ENCODE results near the gene ALDH3A1. TPM values are rescaled to one million over a fixed set of nuclear protein-coding genes. Genes with fewer than 3 reads are reported as not detected.

Gene ALDH3A1
- polyA plus RNA-seq, 3 donors: 1.5 to 1.8 (median 1.6) TPM

DNA sequence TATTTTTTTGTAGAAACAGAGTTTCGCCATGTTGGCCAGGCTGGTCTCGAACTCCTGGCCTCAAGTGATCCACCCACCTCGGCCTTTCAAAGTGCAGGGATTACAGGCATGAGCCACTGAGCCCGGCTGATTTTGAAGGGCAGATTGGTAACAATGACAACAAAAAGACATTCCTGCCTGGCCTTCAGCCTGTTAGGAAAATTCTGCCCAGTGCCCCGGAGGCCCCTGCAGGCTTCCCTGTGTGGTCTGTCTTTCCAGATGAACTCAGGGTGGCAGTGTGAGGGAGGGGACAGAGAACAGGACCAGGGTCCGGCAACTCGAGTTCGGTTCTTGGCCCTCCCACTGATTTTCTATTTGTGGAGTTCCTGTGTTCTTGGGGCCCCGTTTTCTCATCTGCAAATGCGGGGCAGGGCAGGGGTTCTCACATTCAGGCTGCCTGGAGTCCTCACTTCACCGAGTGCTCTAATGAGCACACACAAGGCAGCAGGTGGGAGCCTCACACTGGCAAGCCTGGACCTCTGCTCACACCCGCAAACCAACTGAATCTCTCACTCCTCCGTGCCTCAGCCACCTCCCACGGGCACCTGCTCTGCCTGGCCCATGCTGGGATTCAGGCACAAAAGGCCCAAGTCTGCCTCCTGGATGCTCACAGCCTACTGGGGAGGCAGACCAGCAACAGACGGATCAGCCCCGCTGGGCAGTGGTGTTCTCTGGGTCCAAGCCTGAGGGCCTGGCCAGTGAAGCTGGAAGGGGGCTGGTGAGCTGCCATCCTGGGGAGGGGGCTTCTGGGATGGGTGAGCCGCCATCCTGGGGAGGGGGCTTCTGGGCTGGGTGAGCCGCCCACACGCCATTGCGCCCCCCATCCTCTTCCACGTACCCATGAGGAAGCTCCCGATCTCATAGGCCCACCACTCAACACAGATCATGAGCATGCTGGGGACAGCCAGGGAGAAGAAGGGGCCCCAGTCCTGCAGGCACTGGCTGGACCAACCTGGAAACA, 42.0 kb downstream of the ALDH3A1 start:
- DNase-seq: no peak

DNA sequence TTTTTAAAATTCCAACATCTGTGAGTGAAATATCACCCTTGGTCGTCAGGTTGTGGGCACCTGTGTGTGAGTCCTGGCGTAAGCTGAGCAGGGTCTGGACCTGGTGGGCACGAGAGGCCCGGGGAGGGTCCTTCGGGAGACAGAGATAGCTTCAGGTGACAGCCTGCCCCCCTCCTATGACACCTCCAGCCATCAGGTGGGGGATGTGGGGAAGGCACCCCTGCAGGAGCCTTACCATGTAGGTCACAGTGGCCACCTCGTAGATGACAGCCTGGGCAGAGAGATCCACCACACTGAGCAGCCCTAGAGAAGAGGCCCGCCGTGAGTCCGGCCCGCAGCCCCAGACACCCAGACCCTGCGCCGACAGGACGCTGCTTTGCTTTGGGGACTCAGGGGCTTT, 42.9 kb downstream of the ALDH3A1 start:
- no peak for DNase-seq

DNA sequence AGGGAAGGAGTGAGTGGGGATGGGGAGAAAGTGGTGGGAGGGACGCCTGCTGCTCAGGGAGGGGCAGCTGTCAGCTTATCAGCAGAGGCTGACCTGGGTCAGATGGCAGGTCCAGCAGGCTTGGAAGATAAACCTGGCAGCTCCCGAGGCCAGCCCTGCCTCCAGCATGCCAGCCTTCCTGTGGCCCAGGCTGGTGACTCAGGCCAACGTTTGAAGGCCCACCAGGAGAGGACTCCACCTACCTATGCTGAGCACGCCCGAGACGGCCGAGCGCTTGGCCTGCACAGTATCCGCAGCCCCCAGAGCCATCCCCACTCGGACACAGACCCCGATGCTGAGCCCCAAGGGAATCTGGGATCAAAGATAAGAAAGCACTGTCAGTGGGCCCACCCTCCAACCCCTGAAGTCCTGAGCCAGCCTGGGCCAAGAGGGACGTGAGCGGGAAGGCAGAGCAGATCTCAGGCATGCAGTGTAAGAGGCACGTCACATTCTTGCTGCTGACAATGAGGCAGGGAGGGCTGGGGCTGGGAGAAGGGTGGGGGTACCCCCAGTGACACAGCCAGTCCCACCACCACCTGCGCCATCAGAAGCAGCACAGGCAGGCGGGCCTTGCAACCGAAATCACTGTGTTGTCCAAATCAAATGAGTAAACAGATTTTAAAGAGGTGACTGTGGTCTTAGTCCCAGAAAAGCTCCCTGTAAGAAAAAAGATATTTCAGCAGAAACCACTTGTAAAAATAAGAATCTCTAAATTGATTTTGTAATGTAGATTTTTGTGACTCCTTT, 44.1 kb downstream of the ALDH3A1 start:
- DNase-seq: no peak

GRCh38 chr17:19703106-19703827, 44.8 kb downstream of the ALDH3A1 start:
- peak; percentile 73 for DNase-seq

- peak; percentile 62 for DNase-seq
These were observed 45.9 kb downstream of the ALDH3A1 start for GRCh38 chr17:19702217-19702641.

Other genes starting within 250 kb of the ALDH3A1 start
- gene SLC47A1, start 214.4 kb downstream of the ALDH3A1 start, polyA plus RNA-seq (ENCODE audit: insufficient read length in 3 of 3): 10 to 100 TPM; 18.3 to 28.0 (median 26.3) TPM
- gene ALDH3A2, start 99.5 kb downstream of the ALDH3A1 start, polyA plus RNA-seq (ENCODE audit: insufficient read length in 3 of 3): 100 to 1,000 TPM in 2 of 3 donors, 10 to 100 TPM in 1; 82.6 to 107 (median 100) TPM
- gene SLC47A2, start 31.7 kb downstream of the ALDH3A1 start, polyA plus RNA-seq (ENCODE audit: insufficient read length in 3 of 3): 10 to 100 TPM in 2 of 3 donors, 1 to 10 TPM in 1; 4.8 to 12.3 (median 10.2) TPM
- gene ULK2, start 119.6 kb upstream of the ALDH3A1 start, polyA plus RNA-seq (ENCODE audit: insufficient read length in 3 of 3): 10 to 100 TPM; 26.0 to 33.1 (median 32.5) TPM
- 10 to 100 TPM; 25.6 to 30.2 (median 28.6) TPM for gene AKAP10, start 229.5 kb upstream of the ALDH3A1 start, polyA plus RNA-seq (ENCODE audit: insufficient read length in 3 of 3)

Data from renal pelvis (tissue), 4 donors.